Measurements from ENCODE around the gene BICRA. TPM values are rescaled to one million over a fixed set of nuclear protein-coding genes. Genes with fewer than 3 reads are reported as not detected.

Gene BICRA
- total and polyA plus RNA-seq, 9 of the 15 experiments (the other 6 are each of a cell fraction or from before 2014, with no cell fraction given), result 0.01 to 8.8 (median 1.2) TPM

GRCh38 chr19:47608074-47608918 is 638 bp upstream of the BICRA start (continued):
- TF ChIP-seq ZSCAN29 (IDR thresholded peaks at IDR 0.05) (no peak; the same call in 1 of the 2 replicates), RBM39 (optimal IDR thresholded peaks at IDR 0.05; ENCODE audit: low read depth, low read length) (no peak), SMC3 (conservative IDR thresholded peaks at IDR 0.05; ENCODE audit: insufficient read depth, low read depth, low read length) (no peak), HDAC2 (IDR thresholded peaks at IDR 0.05) (peak; percentile 39; the same call in 1 of the 2 replicates), SNIP1 (IDR thresholded peaks at IDR 0.05; ENCODE audit: low read depth) (no peak), GATAD2A (IDR thresholded peaks at IDR 0.05) (peak; percentile 72; the same call in 1 of the 2 replicates), CREB1 (IDR thresholded peaks at IDR 0.05) (no peak; the same call in 1 of the 2 replicates), CREB1 (CRISPR knock-in tag; IDR thresholded peaks at IDR 0.05) (peak; percentile 66; the same call in 1 of the 2 replicates), ZBTB40 (IDR thresholded peaks at IDR 0.05) (peak; percentile 27; the same call in 1 of the 2 replicates), ZBTB40 (CRISPR knock-in tag; IDR thresholded peaks at IDR 0.05) (no peak), HDAC1 (IDR thresholded peaks at IDR 0.05) (peak in 1 of 2 experiments; percentile 75; a peak in 1 of 4 replicates), SPI1 (IDR thresholded peaks at IDR 0.05; ENCODE audit: borderline replicate concordance, low read depth, low read length) (no peak), ZNF75A (CRISPR knock-in tag; IDR thresholded peaks at IDR 0.05) (no peak), GABPB1 (CRISPR knock-in tag; IDR thresholded peaks at IDR 0.05) (peak; percentile 78), ETV1 (tag; conservative IDR thresholded peaks at IDR 0.05; ENCODE audit: low read depth) (peak; percentile 85), U2AF1 (optimal IDR thresholded peaks at IDR 0.05; ENCODE audit: low read depth, low read length) (peak; percentile 22), SMAD1 (IDR thresholded peaks at IDR 0.05; ENCODE audit: low read depth, low read length, partially characterized antibody) (no peak), HNRNPL (IDR thresholded peaks at IDR 0.05; ENCODE audit: low read depth, low read length) (0 out of 2 replicates have a peak, but pooled peaks have one; percentile 40), ETV5 (CRISPR knock-in tag; IDR thresholded peaks at IDR 0.05; ENCODE audit: low read depth) (peak; percentile 89), BRD9 (IDR thresholded peaks at IDR 0.05; ENCODE audit: low read depth, partially characterized antibody) (no peak), XRCC5 (IDR thresholded peaks at IDR 0.05; ENCODE audit: low read depth, low read length) (no peak), RFX5 (IDR thresholded peaks at IDR 0.05; ENCODE audit: low read depth, low read length) (no peak)

Measured in K562 (cell line).